ENCODE data around the gene TCEANC2.
"Not testable (repeated sequence)": the region's sequence is repeated elsewhere in the genome, so short reads cannot be mapped to it uniquely, and the experiment has no call there.

The TCEANC2 gene

DNA sequence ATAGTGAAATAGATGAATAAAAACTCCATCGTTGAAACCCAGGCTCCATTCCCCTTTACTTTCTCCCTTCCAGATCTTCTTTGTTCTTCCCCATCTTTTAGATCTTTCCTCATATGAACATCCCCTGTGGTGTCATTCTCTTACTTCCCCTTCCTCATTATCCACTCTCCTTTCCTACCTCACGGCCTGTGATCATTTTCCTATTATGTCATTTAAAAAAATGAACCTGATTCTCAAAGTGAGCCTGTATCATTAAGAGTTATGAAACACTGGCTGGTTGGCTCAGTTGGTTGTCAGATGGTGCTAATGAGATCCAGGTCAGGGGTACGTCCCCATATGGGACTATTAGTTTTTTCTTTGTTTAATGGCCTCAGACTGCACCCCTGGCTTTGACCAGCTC, 38.3 kb downstream of the TCEANC2 start:
- no peak for DNase-seq

- no peak for DNase-seq
Observed at GRCh38 chr1:54094001-54094729, 40.8 kb downstream of the TCEANC2 start.

DNA sequence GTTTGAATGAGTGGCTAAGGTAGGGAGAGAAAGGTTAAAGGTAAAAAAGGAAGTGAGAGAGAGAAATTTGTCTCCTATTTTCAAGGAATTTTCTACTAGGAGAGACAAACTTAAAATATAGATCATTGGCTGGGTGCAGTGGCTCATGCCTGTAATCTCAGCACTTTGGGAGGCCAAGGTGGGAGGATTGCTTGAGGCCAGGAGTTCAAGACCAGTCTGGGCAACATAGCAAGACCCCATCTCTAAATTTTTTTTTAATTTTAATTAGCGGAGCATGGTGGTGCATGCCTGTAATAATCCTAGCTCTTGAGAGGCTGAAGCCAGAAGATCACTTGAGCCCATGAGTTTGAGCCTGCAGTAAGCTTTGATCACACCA, 41.3 kb downstream of the TCEANC2 start:
- DNase-seq: not testable (repeated sequence)

GRCh38 chr1:54095546-54096226, 42.3 kb downstream of the TCEANC2 start:
- DNase-seq: no peak

DNA sequence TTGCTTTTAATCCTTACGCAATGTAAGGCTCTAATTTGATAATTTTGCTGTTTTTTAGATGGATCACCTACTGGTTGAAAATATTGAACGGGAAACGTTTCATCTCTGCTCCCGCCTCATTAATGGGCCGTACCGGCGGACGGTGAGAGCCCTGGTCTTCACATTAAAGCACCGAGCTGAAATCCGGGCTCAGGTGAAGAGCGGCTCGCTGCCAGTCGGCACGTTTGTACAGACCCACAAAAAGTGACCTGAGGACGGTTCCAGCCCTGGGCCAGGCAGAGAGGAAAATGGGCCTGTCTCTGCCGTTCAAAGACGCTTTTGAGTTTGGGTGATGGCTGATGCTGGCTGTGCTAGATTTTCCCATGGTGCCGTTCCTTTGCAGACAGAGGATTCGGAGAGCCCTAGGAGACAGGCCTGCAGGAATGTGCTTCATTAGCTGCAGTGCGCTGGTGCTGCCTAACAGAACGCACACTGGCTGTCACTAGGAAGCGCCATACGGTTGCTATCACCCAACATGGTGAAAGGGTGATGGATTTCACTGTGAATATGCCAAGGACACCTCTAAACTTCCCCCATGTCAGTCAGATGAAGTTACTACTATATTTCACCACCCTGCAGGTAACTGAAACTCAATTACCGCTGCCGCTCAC, 42.9 kb downstream of the TCEANC2 start:
- DNase-seq: no peak

- no peak for DNase-seq
Observed at GRCh38 chr1:54096877-54097240, 43.5 kb downstream of the TCEANC2 start.

DNA sequence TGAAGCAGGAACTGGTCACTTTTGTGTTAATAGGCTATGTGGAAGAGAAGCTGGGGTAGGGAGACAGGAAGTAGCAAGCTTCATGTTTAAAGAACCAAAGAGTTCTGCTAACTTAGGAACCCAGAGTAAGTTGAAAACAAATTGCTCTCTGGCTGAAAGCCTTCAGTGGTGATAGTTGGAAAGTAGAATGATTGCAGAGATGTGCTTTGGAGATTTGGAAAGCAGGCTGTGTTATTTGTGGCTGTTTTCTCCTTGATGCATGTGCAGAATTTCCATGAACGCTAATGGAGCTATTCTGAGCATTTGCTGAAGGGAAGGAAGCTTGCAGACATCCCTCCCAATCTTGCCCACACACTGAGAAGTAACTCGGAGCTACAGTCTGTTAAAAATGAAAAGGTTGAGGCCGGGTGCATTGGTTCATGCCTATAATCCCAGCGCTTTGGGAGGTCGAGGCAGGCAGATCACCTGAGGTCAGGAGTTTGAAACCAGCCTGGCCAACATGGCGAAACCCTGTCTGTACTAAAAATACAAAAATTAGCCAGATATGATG, 45.7 kb downstream of the TCEANC2 start:
- DNase-seq: no peak

- DNase-seq: no peak
Observed at GRCh38 chr1:54100500-54100899, 47.1 kb downstream of the TCEANC2 start.

DNA sequence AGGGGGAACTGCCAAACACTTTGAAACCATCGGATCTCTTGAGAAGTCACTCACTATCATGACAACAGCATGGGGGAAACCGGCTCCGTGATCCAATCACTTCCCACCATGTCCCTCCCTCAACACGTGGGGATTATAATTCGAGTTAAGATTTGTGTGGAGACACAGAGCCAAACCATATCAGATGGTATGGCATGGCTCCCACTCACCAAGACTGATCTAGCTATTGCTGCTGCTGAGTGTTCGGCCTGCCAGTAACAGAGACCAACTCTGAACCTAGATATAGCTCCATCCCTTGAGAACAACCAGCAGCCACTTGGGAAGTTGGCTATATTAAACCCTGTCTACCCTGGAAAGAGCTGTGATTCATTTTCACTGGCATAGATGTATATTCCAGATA, 50.0 kb downstream of the TCEANC2 start:
- no peak for DNase-seq

DNA sequence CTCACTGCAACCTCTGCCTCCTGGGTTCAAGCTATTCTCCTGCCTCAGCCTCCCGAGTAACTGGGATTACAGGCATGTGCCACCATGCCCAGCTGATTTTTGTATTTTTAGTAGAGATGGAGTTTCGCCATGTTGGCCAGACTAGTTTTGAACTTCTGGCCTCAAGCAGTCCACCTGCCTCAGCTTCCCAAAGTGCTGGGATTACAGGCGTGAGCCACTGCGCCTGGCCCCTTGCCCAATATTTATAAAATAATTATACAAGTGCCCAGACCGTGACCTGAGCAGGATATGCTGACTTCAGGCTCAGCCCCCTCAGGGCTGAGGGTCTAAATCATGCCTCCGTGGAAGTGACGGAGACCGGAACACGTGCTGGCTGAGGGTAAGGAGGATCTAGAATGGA, 51.2 kb downstream of the TCEANC2 start:
- DNase-seq: not testable (repeated sequence)

GRCh38 chr1:54105080-54105479, 51.7 kb downstream of the TCEANC2 start:
- DNase-seq: no peak

- DNase-seq: no peak
Observed at GRCh38 chr1:54105736-54106269, 52.4 kb downstream of the TCEANC2 start.

- no peak for DNase-seq
Observed at GRCh38 chr1:54107131-54107530, 53.7 kb downstream of the TCEANC2 start.

- no peak for DNase-seq
Observed at GRCh38 chr1:54108156-54108555, 54.7 kb downstream of the TCEANC2 start.

DNA sequence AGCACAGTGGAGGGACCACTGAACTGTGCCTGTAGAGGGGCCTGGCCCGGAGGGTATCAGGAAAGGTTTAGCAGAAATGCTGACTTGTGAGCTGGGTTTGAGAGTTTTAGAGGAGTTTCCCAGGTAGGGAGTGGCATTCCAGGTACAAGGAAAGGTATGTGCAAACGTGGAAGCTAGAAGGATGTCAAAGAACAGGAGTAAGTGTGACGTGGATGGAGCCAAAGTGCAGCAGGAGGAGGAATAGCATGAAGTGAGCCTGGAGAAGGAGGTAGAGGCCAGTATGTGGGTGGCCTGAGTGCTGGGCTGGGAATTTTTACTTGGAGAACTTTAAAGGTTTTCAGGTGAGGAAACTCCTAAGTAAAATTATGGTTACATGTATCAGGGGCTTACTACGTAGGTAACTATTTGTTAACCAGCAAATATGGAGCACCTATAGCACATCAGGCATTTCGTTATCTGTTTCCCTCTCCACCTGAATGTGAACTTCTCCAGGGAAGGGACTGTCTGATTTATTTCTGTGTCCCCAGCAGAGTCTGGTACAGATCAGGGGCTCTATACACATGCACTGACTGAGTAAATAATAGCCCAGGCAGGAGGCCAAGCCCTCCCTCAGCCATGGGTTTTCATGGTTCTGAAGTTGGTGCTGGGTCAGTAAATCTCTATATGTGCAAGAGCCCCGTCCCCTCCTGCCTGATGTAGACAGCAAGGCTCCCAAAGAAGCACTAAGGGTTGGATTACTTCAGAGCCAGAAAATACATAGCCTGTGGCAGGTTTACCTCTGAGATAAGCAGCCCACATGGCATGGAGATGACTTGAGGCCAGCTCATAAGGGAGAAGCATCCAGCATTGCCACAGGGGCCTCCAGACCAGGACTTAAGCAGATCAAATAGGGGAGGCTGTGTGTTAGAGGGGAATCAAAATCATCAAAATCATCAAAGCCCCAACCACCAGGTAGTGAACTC, 56.0 kb downstream of the TCEANC2 start:
- DNase-seq: no peak

DNA sequence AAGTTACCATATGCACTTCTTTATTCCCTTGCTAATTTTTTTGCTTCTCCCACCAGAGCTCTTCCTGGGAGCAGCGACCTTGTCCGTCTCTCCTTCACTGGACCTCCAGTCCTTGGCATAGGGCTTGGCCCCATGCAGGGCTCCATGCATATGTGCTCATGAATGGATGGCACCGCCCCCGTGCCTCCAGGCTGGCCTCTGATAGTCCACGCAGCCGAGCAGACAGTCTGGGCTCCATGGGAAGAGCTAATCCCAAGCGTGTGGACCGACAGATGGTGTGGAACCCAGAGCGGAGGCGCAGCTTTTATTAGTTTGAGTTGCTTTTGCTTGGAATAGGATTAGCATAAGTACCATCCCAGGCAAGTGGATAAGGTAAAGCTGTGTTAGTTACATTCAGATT, 57.6 kb downstream of the TCEANC2 start:
- no peak for DNase-seq

DNA sequence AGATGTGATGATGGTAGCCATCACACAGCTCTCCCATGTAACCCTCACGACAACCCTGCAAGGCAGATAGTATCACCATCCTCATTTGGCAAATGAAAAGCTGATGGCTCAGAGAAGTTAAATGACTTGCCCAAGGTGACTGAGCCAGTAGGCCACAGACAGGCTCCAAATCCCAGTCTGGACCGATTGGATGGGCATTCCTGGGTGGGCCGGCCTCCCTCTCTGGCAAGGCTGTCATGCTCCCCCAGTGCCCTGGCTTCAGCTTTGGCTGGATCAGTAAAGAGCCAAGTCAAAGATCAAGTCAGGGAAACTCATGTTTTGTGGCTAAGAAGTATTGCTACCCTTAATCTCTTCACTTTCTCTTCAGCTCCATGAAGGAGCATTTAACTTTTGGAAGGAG, 58.2 kb downstream of the TCEANC2 start:
- no peak for DNase-seq

GRCh38 chr1:54112027-54112426, 58.6 kb downstream of the TCEANC2 start:
- no peak for DNase-seq

- no peak for DNase-seq
Observed at GRCh38 chr1:54112705-54113368, 59.4 kb downstream of the TCEANC2 start.

DNA sequence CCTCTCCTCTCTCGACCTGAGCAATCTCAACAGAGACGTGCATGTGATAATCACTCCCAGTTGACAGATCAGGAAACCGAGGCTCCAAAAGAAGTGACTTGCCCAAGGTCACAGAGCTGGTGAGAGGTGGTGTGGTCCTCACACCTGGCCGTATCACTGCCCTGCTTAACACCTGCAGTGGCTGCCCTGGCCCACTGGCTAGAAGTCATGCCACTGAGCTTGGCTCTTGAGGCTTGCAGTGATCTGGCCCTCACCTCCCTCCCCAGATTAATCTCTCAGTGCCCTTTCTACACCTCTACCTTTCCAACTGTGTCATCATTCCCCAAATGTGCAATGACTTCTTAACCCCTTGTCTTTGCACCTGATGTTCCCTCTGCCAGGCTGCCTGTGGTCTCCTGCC, 60.6 kb downstream of the TCEANC2 start:
- no peak for DNase-seq

GRCh38 chr1:54114955-54115354, 61.5 kb downstream of the TCEANC2 start:
- DNase-seq: no peak

- DNase-seq: no peak
Observed at GRCh38 chr1:54115520-54115919, 62.1 kb downstream of the TCEANC2 start.

Data from CD4-positive, alpha-beta T cell treated with Interleukin-12 subunit alpha and Interleukin-12 subunit beta, for 1 hour (primary cell).